ENCODE data around the gene KXD1.
A peak's percentile ranks its signal among the peaks of the same experiment; 100 is the strongest.
"Not testable (repeated sequence)": the region's sequence is repeated elsewhere in the genome, so short reads cannot be mapped to it uniquely, and the experiment has no call there.

KXD1 gene

DNA sequence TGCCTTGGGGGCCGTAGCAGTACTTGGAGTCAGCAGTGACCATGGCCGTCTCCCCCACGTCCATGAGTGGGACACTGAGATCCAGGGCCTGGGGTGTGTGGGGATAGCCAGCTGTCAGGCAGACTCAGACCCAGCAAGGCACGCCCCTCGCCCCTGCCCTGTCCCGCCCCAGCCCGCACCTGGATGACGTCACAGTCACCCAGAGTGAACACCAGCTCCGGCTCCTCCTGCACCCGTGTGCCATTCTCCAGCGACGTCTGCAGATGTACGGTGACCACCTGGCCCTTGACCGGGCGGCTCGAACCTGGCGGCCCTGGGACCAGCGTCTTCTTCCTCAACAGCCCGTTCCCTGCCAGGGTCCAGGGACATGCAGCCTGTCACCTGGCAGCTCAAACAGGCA is 18.3 kb upstream of the KXD1 start:
- no peak overlapping the region for H3K4me2 ChIP-seq (ENCODE audit: low read length)
- TF ChIP-seq, protein P1, sequence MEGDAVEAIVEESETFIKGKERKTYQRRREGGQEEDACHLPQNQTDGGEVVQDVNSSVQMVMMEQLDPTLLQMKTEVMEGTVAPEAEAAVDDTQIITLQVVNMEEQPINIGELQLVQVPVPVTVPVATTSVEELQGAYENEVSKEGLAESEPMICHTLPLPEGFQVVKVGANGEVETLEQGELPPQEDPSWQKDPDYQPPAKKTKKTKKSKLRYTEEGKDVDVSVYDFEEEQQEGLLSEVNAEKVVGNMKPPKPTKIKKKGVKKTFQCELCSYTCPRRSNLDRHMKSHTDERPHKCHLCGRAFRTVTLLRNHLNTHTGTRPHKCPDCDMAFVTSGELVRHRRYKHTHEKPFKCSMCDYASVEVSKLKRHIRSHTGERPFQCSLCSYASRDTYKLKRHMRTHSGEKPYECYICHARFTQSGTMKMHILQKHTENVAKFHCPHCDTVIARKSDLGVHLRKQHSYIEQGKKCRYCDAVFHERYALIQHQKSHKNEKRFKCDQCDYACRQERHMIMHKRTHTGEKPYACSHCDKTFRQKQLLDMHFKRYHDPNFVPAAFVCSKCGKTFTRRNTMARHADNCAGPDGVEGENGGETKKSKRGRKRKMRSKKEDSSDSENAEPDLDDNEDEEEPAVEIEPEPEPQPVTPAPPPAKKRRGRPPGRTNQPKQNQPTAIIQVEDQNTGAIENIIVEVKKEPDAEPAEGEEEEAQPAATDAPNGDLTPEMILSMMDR (IDR thresholded peaks at IDR 0.05; ENCODE audit: low read depth, low read length, poor library complexity, severe bottlenecking), result no peak
- TF ChIP-seq EZH2phosphoT487 (IDR thresholded peaks at IDR 0.05; ENCODE audit: borderline replicate concordance, low read length), result no peak
- H3K36me3 ChIP-seq (ENCODE audit: control insufficient read depth, low read length), result peaks cover 29% of the 10 kb centered on the region
- no peaks in the 10 kb centered on the region for H4K20me1 ChIP-seq (ENCODE audit: control insufficient read depth, insufficient read depth, low read depth, low read length)
- peaks cover 18% of the 10 kb centered on the region for H3K4me1 ChIP-seq (ENCODE audit: control insufficient read depth, low read length)
- H3K4me3 ChIP-seq (ENCODE audit: low read length), result no peak overlapping the region
- no peak overlapping the region for H3K27ac ChIP-seq (ENCODE audit: low read depth, low read length)
- H3K79me2 ChIP-seq (ENCODE audit: control insufficient read depth, low read length), result peaks cover 13% of the 10 kb centered on the region
- H3K9me3 ChIP-seq (ENCODE audit: control insufficient read depth, insufficient read depth, low read length), result no peaks in the 10 kb centered on the region
- H3K27me3 ChIP-seq (ENCODE audit: control insufficient read depth, low read length), result no peaks in the 10 kb centered on the region
- no peaks in the 10 kb centered on the region for H3K9me2 ChIP-seq (replicated peaks; ENCODE audit: control insufficient read depth, low read length)
- no peaks in the 10 kb centered on the region for H3F3A ChIP-seq (ENCODE audit: control insufficient read depth, insufficient read depth)

DNA sequence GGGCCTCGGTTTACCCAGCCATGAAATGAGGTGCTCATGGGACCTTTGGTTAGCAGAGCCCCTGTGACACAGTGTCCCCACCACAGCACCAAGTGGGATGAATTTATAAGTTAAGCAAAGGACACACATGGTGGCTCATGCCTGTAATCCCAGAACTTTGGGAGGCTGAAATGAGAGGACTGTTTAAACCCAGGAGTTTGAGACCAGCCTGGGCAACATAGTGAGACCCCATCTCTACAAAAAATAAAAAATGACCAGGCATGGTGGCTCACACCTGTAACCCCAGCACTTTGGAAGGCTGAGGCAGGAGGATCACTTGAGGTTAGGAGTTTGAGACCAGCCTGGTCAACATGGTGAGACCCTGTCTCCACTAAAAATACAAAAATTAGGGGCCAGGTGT is 17.5 kb upstream of the KXD1 start:
- H3K4me2 ChIP-seq (ENCODE audit: low read length); H3K9me2 ChIP-seq (replicated peaks; ENCODE audit: control insufficient read depth, low read length); H3F3A ChIP-seq (ENCODE audit: control insufficient read depth, insufficient read depth); H3K9me3 ChIP-seq (ENCODE audit: control insufficient read depth, insufficient read depth, low read length); H4K20me1 ChIP-seq (ENCODE audit: control insufficient read depth, insufficient read depth, low read depth, low read length); H3K4me3 ChIP-seq (ENCODE audit: low read length); H3K27me3 ChIP-seq (ENCODE audit: control insufficient read depth, low read length); H3K27ac ChIP-seq (ENCODE audit: low read depth, low read length): not testable (repeated sequence)
- peaks cover 20% of the 10 kb centered on the region for H3K4me1 ChIP-seq (ENCODE audit: control insufficient read depth, low read length)
- H3K79me2 ChIP-seq (ENCODE audit: control insufficient read depth, low read length), result peaks cover 13% of the 10 kb centered on the region
- peaks cover 29% of the 10 kb centered on the region for H3K36me3 ChIP-seq (ENCODE audit: control insufficient read depth, low read length)

DNA sequence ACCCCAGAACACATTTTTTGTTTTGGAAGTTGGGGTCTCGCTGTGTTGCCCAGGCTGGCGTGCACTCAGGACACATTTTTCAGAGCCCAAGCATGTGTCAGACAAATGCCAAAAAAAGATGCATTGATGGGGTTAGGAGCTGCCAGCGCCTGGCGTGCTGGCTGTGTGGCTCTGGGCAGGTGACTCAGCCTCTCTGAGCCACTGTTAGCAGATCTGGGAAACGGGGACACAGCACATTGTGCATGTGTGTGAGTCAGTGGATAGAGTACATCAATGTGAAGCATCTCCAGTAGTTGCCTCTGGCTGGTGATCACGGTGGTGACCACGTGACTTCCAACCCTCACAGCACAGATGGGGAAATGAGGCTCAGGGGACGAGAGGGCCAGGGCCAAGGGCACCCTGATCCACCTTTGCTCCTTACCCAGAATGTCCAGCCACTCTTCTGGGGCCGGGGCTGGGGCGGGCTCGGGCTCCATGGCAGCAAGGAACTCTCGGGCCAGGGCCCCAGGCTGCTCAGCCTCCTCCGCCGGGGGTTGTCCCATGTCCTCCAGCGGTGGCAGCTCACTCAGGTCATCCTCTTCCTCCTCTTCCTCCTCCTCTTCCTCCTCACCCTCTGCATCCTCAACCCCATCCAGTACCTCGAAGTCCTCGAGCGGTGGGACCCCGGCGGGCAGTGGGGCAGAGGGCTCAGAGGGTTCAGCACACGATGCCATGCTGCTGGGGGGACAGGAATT is 16.2 kb upstream of the KXD1 start:
- Histone ChIP-seq H3K27me3 (ENCODE audit: control insufficient read depth, low read length) (no peaks in the 10 kb centered on the region), H4K20me1 (ENCODE audit: control insufficient read depth, insufficient read depth, low read depth, low read length) (no peaks in the 10 kb centered on the region), H3K27ac (ENCODE audit: low read depth, low read length) (no peak overlapping the region), H3F3A (ENCODE audit: control insufficient read depth, insufficient read depth) (no peaks in the 10 kb centered on the region), H3K9me3 (ENCODE audit: control insufficient read depth, insufficient read depth, low read length) (no peaks in the 10 kb centered on the region), H3K4me3 (ENCODE audit: low read length) (no peak overlapping the region), H3K36me3 (ENCODE audit: control insufficient read depth, low read length) (peaks cover 29% of the 10 kb centered on the region), H3K4me1 (ENCODE audit: control insufficient read depth, low read length) (peaks cover 20% of the 10 kb centered on the region), H3K4me2 (ENCODE audit: low read length) (peak overlapping the region; percentile 97; the same call in 1 of the 2 replicates), H3K9me2 (replicated peaks; ENCODE audit: control insufficient read depth, low read length) (no peaks in the 10 kb centered on the region), H3K79me2 (ENCODE audit: control insufficient read depth, low read length) (peaks cover 13% of the 10 kb centered on the region)
- TF ChIP-seq EZH2phosphoT487 (IDR thresholded peaks at IDR 0.05; ENCODE audit: borderline replicate concordance, low read length), result no peak
- TF ChIP-seq, protein P1 (IDR thresholded peaks at IDR 0.05; ENCODE audit: low read depth, low read length, poor library complexity, severe bottlenecking), result no peak
